GM19239 (cell line): ENCODE measurements around the gene KLF12.

Experiments
- DNase-seq: peaks from one replicate; pipeline ENCODE4 v3.0.0; 2011; ENCODE audit warnings: low spot score; ENCODE audit not compliant: insufficient read length
- FAIRE-seq: peaks from 2 replicates; lab custom pipeline; 2011; peaks lifted over from hg19 to GRCh38; lab: Jason Lieb, UNC

The KLF12 gene

DNA sequence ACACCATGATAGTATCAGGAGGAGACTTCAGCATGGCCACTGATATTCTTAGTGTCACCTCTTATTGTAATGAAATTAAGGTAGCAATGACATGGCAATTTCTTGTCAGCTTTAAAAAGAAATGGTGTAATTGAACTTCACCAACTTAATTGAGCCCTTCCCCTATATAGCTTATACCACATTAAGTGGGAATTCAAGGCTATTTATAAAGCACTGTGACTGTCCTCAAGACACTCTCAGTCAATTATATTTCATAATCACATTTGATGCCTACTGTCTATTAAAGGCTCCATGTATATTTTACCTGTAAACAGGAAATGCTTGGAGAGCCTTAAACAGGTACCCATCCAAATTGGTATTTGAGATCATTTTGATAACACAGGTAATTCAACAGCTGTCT, 28.3 kb downstream of the KLF12 start:
- DNase-seq (no peak), FAIRE-seq (no peak)

DNA sequence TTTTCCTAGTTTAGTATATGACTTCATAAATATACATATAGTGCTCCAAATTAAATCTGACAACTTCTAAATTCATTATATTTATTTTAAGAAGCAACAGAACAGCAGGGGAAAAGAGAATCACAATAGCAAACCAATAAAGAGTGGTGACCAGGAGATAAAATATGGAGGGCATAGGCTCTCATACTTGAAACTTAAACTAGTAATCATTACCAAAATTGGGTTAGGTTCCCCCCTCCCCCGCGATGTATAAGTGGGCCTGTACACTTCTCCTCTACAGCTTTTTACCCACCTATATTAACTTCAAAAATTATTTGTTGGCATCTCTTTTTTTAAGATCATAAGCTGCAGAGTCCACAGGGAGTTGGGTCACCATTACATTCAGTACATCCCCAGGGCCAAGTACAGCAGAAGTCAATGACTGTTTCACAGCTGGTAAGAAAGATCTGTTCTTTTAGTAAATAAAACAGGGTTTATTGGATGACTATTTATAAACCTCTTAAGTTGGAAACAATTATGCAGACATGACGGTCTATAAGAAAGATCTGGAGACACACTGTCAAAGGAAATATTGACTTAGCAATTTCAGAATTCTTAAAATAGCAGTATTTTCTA, 29.4 kb downstream of the KLF12 start:
- FAIRE-seq (no peak), DNase-seq (no peak)

DNA sequence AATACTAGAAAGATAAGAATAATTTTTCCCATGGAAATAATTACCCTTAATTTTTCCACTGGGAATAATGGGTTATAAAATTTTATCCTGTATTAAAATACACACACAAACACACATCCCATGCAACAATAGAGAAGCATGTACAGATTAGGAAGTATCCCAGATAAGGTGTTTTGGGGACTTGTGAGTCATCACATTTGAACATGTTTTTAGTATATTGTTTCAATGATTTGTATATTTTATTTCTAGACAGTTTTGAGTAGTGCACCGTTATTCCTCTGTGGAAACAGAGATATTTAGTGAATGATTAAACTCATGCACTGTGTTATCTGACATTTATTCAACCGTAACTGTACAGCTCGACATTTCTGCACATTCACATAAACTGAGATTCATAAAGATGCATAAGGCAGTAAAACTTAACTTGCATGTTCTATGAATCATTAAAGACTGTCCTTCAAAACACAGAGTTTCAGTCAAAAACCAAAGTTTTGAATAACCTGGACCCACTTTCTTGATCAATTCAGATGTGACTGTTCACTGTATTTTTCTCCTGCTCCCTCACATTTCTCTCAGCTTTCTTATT, 30.1 kb downstream of the KLF12 start:
- FAIRE-seq (no peak), DNase-seq (no peak)

GRCh38 chr13:74103196-74103595, 31.0 kb downstream of the KLF12 start:
- no peak for FAIRE-seq
- DNase-seq = no peak

DNA sequence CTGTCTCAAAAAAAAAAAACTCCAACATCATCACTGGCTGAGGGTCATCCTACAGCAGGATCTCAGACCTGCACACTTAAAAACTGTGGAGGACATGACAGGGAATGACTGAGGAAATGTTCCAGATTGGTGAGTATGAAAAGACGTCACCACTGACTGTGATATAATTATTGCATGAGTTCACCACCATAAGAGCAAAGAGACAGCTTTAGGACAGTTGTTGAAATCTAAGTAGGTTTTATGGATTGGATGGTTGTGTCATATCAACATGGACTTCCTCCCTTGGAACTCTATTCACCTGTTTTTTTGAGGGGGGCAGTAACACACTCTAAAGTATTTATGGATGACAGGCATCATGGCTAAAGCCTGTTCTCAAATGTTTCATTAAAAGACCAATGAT, 31.5 kb downstream of the KLF12 start:
- FAIRE-seq = no peak
- no peak for DNase-seq

GRCh38 chr13:74101436-74101835, 32.8 kb downstream of the KLF12 start:
- FAIRE-seq (no peak), DNase-seq (no peak)

- no peak for FAIRE-seq
- DNase-seq = no peak
Observed at GRCh38 chr13:74098077-74098476, 36.1 kb downstream of the KLF12 start.

DNA sequence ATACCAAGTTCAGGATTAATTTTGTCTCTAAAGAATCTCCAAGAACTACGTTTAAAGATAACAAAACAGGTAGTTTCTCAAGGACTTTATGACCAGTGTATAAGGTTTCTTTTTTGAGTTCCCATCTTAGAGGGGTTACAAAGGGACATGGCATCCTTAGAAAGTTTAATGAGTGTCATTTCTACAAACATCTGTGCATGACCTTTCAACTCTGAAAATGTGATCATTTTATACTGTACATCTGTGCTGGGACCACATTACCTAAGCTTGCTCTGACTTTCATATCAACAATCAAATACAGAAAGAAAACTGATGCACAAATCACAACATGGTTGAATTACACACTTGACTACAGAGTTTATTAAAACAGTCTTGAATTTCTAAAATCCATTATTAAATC, 37.1 kb downstream of the KLF12 start:
- no peak for FAIRE-seq

DNA sequence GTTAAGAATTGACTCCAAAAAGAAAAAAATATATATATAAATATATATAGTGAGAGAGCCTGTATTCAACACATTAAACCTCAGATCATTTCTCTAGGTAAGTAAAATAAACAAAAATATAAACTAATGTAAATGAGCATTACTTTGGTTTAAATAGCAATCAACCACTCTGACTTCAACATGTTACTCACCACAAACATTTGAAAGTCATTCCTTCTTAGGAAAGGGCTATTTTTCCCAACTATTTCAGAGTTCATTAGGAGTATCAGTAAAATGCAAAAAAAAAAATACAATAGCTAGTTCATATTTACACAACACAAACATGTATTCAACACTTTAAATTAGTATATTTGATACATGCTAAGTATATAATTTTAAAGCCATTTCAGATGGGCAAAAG, 40.5 kb downstream of the KLF12 start:
- DNase-seq (no peak), FAIRE-seq (no peak)

More for the DNA sequence above, 37.1 kb downstream of the KLF12 start:
- no peak for DNase-seq

- FAIRE-seq = no peak
Observed at GRCh38 chr13:74092711-74093110, 41.5 kb downstream of the KLF12 start.

DNA sequence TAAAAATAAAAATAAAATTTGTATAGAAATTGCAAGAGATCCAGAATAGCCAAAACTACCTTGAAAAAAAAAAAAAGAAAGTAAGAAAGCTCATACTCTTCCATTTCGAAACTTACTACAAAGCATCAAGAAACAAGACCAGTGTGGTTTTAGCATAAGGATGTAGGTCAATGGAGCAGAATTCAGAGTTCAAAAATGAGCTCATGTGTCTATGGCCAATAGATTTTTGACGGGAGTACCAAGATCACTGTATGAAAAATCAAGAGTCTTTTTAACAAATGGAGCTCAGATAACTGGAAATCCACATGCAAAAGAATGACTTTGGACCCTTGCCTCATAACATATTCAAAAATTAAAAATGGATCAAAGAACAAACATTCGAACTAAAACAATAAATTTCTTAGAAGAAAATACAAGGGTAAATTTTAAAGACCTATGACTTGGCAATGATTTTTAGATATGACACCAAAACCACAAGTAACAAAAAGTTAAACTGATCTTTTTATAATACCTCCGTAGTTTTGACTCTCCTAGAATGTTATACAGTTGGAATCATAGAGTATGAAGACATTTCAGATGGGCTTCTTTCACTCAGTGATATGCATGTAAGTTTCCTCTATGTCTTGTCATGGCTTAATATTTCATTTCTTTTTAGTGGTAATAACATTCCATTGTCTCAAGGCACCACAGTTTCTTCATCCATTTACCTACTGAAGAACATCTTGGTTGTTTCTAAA, 43.2 kb downstream of the KLF12 start:
- no peak for FAIRE-seq

More at GRCh38 chr13:74092711-74093110, 41.5 kb downstream of the KLF12 start:
- DNase-seq = no peak

DNA sequence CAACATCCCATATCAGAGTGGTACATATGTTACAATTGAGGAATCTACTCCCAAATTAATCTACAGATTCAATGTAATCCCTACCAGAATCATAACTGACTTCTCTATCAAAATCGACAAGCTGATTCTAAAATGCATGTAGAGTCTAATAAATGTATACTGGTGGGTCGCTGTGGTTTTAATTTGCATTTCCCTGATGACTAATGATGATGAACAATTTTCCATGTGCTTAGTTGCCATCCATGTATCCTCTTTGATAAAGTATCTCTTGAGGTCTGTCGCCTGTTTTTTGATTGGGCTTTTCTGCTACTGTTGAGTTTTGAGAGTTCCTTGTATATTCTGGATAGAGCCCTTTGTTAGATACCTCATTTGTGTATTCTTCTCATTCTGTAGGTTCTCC, 43.8 kb downstream of the KLF12 start:
- DNase-seq (no peak), FAIRE-seq (no peak)

More for the DNA sequence above, 43.2 kb downstream of the KLF12 start:
- DNase-seq = no peak

- DNase-seq (no peak), FAIRE-seq (no peak)
Observed at GRCh38 chr13:74087357-74087756, 46.8 kb downstream of the KLF12 start.
